COR-L47 (cell line): ENCODE data around the gene RBM12.

Experiments used
- DNase-seq: peaks from one replicate; lab custom pipeline; 2025; lab: John Stamatoyannopoulos, UW

The RBM12 gene

DNA sequence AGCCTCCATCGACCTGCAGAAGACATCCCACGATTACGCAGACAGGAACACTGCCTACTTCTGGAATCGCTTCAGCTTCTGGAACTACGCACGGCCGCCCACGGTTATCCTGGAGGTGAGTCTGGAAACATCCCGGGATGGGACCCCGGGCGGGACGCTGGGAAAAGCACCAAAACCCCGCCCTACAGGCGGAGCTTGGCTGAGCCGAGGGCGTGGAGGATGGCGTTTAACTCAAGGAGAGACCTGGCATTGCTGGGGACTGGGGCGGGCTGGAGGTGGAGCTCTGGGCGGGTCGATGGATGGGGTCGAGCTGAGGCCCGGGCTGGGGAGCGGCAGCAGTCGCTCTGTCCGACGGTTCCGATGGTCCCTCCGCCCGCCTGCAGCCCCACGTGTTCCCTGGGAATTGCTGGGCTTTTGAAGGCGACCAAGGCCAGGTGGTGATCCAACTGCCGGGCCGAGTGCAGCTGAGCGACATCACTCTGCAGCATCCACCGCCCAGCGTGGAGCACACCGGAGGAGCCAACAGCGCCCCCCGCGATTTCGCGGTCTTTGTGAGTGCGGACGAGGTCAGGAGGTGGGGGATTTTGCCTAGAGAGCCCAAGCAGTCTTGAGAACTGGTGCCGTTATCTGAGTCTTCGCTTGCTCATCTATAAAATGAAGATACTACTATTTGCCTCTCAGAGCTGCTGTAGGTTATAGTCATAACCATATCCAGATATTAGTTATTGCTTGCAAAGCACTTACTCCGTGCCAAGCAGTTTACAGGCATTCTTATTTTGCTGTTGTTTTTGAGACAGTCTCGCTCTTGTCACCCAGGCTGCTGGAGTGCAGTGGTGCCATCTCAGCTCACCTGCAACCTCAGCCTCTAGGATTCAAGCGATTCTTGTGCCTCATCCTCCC is 45.3 kb downstream of the RBM12 start:
- DNase-seq, result peak; percentile 64

DNA sequence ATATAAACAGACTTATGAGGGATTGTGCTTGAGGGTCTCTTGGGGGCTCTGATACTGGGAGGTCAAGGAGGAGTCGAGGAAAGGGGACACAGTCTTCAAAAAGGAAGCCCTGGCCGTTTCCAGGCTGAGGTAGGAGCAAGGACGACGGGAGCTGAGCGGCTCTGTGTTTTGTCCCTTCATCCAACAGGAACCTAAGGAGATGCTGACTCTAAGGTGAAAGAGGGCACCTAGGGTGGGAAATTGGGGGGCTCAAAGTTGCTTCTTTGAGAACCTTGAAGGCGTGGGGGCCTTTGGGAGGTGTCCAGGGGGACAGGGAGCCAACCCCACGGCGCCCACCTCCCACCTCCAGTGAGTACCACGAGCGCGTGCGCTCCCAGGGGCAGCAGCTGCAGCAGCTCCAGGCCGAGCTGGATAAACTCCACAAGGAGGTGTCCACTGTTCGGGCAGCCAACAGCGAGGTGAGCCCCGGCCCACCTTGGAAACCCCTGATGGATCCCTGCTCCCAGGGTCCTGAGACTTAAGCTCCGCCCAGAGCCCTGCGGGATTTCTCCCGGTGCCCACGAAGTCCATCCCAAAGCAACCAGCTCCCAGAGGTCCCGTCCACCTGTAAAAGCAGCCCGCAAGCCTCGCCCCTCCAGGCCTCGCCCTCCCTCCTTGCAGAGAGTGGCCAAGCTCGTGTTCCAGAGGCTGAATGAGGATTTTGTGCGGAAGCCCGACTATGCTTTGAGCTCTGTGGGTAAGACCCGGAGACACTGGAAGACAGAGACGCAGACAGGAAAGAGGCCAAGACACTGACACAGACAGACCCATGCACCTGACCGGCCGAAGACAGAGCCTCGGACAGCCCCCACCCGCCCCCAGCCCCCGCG is 46.2 kb downstream of the RBM12 start:
- DNase-seq, result no peak

DNA sequence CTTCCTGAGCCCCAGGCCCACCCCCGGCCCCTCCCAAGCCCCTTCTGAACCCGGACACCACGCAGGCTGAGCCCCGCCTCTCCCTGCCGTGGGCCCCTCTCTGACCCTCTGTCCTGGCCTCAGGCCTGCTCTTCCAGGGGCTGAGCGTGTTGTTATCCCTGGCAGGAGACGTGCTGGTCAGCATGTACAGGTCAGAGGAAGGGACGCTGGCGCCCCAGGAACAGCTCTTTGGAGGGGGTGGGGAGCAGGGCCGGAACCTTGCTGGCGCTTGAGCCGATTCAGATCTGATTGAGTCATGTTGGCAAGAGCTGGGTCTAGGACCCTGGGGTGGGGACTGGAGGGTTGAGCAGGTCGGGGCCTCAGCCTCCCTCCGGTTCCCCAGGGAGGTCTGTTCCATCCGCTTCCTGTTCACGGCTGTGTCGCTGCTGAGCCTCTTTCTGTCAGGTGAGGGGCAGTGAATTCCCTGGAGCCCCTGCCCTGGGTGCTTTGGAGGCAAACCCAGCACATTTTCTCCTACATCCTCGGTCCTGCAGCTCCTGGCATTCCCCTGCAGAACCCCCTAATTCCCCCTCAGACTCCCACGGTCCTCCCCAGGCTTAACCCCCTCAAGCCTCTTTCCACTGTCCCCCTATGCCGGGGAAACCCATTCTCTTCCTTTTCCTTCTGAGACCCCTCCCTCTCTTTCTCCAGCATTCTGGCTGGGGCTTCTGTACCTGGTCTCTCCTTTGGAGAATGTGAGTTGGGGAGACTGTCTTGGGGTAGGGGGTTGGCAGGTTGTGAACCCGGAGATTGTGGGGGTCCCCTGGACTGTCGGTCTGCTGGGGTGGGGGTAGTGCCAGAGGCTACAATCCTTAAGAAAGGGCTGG is 47.1 kb downstream of the RBM12 start:
- DNase-seq, result peak; percentile 34

DNA sequence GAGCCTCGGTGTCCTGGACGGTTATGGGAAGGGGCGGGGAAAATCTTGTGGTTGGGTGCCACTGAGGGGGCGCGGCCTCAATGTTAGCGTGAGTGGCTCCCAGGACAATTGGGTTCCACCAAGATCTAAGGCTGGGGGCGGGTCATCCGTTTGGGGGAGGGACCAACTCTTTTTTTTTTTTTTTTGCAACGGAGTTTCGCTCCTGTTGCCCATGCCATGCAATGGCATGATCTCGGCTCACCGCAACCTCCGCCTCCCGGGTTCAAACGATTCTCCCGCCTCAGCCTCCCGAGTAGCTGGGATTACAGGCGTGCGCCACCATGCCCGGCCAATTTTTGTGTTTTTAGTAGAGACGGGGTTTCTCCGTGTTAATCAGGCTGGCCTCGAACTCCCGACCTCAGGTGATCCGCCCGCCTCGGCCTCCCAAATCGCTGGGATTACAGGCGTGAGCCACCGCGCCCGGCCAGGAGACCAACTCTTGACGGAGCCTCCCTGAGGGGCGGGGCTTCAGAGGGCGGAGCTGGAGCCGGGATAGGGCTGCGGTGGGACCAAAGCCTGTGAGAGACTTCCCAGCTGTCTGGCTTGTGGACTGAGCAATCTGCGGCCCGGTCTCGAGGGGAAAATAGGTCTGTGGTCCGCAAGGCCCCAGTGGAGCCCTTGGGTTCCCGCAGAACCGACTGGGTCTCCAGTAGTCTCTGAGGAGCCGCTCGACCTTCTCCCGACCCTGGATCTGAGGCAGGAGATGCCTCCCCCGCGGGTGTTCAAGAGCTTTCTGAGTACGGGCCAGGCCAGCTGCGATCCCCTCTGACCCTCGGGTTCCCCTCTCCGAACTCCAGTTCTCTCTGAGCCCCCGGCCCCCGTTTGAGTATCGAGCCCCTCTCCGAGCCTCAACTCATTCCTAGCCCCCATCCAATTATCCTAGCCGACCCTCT is 48.0 kb downstream of the RBM12 start:
- no peak for DNase-seq

DNA sequence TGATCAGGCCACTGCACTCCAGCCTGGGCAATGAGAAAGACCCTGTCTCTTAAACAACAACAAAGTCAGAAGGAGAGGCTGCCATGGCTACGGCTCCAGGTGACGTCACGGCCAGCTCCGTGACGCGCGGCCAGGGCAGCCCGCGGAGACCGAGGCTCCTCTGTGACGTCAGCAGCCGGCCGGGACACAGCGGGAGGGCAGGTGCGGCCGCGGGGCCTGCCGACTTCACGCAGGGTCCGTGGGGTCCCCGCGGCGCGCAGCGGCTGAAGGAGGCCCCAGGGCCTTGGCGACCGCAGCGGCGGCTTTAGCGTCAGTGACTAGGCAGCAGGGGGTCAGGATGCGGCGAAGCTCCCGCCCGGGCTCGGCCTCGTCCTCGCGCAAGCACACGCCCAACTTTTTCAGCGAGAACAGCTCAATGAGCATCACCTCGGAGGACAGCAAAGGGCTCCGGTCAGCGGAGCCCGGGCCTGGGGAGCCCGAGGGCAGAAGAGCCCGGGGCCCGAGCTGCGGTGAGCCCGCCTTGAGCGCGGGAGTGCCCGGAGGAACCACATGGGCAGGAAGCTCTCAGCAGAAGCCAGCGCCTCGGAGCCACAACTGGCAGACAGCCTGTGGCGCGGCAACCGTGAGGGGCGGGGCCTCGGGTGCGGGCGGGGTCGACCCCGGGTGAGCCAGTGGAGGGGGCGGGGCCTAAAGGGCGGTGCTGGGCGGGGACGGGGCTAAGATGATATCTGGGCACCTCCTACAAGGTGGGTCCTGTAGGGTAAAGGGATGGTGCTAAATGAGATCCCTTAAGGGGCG is 48.8 kb downstream of the RBM12 start, which contains the start of gene SPAG4:
Gene SPAG4, plus strand, starts transcription at position 163 of the 798 bp plus-strand sequence. Its CDS starts 175 bp downstream, at position 338.
- DNase-seq, result peak; percentile 96

DNA sequence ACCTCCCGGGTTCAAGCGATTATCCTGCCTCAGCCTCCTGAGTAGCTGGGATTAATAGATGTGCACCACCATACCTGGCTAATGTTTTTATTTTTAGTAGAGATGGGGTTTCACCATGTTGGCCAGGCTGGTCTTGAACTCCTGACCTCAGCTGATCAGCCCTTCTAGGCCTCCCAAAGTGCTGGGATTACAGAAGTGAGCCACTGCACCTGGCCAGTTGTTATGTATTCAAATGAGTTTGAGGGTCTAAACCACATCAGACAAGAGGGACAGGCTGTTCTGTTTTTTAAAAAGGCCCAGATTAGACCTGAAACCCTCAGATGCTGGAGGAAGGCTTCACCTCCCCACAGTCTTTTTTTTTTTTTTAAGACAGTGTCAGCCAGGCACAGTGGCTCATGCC is 53.2 kb downstream of the RBM12 start:
- DNase-seq, result no peak

DNA sequence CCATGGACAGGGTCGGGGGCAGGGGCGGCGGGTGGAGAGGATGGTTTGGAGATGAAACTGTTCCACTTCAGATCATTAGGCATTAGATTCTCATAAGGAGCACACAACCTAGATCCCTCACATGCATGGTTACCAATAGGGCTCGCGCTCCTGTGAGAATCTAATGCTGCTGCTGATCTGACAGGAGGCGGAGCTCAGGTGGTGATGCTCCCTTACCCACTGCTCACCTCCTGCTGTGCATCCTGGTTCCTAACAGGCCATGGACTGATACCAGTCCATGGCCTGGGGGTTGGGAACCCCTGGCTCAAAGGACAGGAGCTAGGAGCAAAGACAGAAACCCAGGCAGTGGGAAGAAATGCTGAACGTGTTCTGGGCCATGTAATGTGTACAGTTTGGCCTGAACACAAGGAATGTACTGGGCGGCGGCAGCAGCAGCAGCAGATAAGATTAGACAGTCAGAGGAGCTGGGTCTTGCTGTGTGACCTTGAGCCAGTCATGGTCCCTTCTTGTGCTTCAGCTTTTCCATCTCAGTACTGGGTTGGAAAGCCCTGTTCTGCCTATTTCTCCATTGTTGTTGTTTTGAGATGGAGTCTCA is 53.8 kb downstream of the RBM12 start:
- no peak for DNase-seq

DNA sequence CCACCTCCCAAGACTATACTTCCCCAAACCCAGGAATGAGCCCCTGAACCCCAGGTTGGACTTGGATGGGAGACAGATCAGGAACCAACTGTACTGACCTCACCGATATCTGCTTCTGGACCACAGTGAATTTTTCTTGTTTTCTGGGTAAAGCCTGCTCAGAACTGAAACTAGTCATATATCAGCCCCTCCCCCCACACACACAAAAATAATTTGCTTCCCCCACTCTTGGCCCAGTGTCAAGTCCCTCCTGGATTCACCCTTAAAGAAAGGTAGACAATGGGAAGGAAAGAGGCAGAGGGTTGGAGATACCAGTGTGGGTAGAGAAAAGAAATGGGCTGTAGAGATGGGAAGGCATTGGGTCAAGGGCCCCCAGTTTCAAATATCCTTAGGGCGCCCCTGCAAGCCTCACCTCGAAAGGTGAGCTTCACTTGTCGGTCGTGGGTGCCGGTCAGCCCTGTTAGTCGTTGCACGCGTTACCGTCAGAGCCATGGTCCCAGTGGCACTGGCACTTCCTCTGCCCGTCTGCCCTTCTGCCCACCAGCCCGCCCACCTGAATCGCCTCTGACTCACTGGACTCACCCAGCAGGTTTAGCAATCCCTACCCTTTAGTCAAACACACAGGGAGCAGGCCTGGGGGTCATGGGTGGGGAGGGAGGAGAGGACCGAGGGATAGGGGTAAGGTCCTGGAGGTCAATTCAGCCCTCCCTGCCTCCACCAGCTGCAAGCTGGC is 57.5 kb downstream of the RBM12 start:
- no peak for DNase-seq

DNA sequence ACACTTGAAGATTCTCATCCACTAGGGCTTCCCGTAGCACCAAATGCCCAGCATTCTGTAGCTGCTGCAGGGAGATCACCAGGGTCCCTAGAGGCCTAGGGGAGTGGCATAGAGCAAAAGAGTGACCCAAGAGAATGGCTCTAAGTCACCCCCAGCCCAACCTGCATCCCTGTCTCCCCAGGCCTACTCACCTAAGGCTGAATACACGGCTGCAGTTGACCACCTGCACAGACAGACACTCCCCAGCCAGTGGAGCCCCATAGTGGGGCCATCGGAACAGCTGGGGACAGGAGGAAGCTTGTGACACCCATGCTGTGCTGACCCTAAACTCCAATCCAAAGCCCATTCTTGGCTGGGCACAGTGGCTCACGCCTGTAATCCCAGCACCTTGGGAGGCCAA is 58.6 kb downstream of the RBM12 start:
- DNase-seq, result no peak

DNA sequence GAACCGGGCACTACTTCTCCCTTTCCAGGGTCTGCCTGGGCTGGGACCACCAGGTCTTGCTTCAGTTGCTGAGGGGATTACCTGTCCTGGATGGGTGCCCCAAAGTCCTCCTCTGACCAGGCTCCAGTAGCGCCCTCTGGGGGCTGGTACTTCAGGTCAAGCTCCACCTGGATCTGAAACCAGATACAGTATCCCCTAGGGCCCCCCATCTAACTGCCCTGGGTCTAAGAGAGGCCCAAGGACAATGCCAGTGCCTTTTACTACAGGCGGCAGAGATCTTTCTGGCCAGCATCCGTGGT is 60.3 kb downstream of the RBM12 start:
- DNase-seq, result no peak

DNA sequence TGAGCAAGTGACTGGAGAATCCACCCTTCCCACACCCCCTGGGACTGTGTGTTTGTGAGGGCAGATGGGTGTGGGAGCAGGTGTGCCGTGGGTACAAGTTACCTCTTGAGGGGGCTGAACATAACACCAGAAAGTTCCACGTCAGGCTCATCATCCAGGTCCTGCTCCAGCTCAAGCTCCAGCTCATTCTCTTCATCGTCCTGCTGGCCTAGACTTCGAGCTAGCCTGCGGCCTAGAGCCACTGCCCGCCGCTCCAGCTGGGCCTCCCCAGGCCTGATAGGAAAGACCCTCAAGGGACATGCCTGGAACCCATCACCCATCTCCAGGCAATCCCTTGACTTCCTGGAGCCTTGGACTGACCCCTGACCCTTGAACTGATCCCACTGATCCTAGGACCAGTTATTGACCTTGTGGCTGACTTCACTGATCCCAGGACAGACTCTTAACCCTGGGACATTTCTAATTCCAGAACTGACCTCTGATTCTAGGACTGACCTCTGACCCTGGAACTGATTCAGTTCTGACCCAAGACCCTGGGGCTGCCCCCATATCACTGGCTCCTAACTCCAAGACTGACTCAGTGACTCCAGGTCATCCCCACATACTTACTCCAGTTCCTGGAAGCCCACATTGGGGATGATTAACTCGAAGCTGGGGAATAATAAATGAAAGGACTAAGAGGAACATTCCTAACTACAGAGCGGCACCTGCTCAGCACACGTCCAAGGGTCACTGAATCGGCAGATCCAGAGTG is 60.8 kb downstream of the RBM12 start:
- DNase-seq, result no peak

DNA sequence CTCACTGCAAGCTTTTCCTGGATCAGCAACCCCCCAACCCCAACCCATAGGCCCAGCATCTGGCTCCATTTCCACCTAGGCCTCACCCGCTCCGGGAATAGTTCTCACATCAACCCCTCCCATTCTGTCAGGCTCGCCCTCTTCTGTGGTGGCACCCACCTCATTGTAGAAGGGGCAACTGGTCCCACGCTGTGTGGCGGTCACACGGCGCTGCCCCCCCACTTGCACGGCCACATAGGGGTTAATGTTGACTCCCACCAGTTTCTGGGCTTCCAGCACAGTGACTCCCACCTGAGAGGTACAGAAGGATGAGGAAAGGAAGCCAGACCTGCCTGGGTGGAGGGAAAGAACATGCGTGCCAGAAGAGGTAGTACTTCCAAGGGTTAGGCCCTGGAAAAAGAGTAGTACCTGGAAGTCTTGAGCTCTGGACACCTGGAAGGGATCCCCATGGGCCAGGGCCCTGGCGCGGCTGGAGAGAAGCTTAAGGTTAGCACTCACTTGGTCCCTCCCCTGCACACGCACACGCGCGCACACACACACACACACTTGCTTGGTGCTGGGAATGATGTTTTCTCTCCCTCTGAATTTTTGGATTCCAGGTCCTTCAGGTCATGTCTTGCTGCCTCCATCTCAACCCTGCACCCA is 61.7 kb downstream of the RBM12 start:
- no peak for DNase-seq

DNA sequence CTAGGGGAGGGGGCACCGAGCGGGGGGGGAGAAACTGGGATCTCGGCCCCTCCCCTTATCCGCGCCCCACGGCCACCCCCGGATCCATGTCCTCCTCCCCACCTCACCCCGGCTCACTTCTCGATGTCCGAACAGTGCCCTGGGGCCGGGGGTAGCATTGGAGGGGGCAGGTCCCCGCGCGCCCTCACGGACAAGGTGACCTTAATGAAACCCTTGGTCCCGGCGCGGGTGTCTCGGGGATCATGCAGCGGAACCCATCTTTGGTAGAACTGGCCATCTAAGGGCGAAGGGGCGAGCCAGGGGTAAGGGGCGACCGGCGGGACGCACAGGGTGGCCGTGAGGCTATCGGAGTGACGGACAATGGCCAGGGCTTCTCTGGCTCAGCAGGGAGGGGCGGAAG is 62.7 kb downstream of the RBM12 start:
- DNase-seq, result no peak

DNA sequence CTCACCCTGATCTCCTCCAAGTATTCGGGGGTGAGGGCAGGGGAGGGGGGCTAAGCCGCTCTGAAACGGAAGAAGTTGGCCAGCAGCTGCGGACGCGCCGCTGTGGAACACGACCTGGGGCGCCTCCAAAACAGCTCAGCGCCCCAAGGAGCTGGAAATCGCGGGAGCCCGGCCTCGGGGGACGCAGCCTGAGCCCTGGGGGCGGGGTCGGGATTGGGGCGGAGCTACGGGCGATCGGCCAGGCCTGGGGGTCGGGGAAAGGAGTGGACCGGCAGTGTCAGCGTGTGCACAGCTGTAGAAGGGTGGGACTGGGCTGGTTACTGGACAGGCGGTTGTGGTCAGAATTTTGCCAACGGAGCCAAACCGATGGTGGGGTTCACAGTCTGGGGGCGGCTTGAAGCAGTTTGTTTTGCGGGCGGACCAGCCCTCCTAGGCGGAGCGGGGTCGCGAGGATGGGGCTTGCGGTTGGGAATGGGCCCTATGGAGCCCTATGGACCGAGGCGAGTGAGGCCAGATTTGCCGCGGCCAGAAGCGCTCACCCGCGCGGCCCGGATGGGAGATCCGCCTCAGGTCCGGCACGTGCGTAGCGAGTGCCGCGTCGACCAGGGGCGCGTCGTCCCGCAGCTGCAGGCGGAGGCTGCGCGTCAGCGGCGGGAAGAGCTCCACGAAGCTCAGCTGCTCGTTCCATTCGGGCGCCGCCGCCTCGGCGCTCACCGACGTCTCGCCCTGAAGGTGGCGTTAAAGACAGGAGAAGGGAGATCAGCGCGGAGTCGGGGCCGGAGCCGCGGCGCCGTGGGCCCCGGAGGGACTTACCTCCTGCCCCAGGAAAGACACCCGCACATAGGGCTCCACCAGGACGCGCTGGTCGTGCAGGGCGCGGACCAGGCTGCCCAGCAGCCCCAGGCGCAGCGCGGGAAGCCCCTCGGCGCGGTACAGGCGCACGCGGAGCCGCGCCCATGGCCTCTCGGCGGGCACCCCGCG is 63.4 kb downstream of the RBM12 start:
- DNase-seq, result peak; percentile 39

DNA sequence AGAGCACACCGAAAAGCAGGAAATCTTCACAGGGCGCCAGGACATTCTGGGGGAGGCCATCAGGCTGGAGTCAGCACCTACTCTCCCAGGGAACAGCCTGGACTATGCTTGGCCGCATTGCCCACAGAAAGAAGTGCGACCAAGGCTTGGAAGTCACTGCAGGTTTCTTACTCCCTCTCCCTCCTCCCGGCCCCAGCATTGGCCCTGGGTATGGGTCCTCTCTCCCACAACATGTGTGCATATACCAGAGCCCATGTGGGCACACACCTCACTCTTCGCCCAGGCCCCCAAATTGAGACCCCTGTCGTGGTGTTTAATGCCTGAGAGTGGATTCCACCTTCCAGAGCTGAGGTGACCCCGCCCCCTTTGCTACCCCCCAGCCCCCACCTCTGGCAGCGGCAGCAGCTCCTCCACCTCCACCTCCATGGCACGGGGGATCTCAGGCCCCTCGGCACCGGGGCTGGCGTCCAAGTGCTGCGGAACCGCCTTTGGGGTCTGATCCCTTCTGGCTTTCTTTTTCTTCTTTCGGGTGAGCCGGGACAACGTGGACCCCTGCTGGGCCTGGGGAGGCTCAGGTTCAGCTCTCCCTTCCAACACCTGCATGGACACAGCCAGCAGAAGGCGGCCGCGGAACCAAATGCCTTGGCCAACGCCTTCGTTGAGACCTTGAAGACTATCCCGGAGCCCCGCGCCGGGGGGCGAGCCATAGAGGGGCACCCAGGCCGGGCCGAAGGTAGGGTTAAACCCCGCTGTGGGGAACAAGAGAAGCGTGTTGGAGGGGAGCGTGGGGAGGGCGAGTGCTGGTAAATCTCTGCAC is 64.3 kb downstream of the RBM12 start:
- DNase-seq, result no peak

DNA sequence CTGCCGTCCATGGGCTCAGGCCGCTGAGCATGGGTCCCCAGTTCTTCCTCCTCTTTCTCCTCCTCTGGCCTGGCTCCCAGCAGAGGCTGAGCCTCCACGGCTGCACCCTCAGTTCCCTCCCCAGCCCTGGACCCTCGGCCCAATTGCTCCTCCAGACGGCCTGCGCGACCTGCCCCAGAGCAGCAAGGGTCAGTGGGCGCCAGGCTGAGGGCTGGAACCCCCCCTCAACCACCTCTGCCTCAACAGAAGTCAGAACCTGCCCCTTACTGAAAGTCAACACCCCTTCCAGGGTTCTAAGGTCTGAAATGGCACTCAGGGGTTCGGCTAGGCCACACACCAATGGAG is 65.0 kb downstream of the RBM12 start:
- DNase-seq, result no peak
